Liver (tissue), 9 donors: Measurements from ENCODE around the gene OR2T6. TPM values are rescaled to one million over a fixed set of nuclear protein-coding genes. Genes with fewer than 3 reads are reported as not detected.

Experiments
- DNase-seq: peaks from one replicate; pipeline ENCODE4 v3.0.0-alpha.2; 2017; ENCODE audit warnings: low spot score
- H3K27ac ChIP-seq, 2 donors: one replicate each; pipeline ENCODE4 v1.7.0; 2013; ENCODE audit warnings: inconsistent platforms in 2 of 2, low read length in 2 of 2, control low read depth in 1 of 2, low read depth in 1 of 2, mild to moderate bottlenecking in 1 of 2
- H3K27me3 ChIP-seq, 4 donors: one replicate each; pipeline versions ENCODE4 v1.6.1 to v1.7.0; 2013; ENCODE audit warnings: low read length in 3 of 4, inconsistent platforms in 1 of 4, mild to moderate bottlenecking in 1 of 4, moderate library complexity in 1 of 4; ENCODE audit not compliant: control insufficient read depth in 4 of 4, insufficient read depth in 4 of 4
- H3K36me3 ChIP-seq, 4 donors: one replicate each; pipeline versions ENCODE4 v1.6.1 to v1.7.0; 2013; ENCODE audit warnings: low read length in 3 of 4, mild to moderate bottlenecking in 3 of 4, low read depth in 1 of 4, moderate library complexity in 1 of 4; ENCODE audit not compliant: control insufficient read depth in 4 of 4, insufficient read depth in 3 of 4
- H3K4me1 ChIP-seq, 4 donors: one replicate each; pipeline versions ENCODE4 v1.6.1 to v1.7.0; 2013; ENCODE audit warnings: low read length in 3 of 4, mild to moderate bottlenecking in 3 of 4, moderate library complexity in 1 of 4; ENCODE audit not compliant: control insufficient read depth in 4 of 4, insufficient read depth in 4 of 4
- H3K4me3 ChIP-seq, 3 donors: one replicate each; pipeline versions ENCODE4 v1.6.1 to v1.7.0; 2013; ENCODE audit warnings: low read length in 3 of 3, control low read depth in 1 of 3, low read depth in 1 of 3, mild to moderate bottlenecking in 1 of 3
- H3K9ac ChIP-seq, 2 donors: one replicate each; pipeline ENCODE4 v1.7.0; 2013; ENCODE audit warnings: low read length in 2 of 2, mild to moderate bottlenecking in 2 of 2, moderate library complexity in 2 of 2, control low read depth in 1 of 2, low read depth in 1 of 2
- H3K9me3 ChIP-seq, 4 donors: one replicate each; pipeline versions ENCODE4 v1.6.1 to v1.7.0; 2013; ENCODE audit warnings: low read length in 3 of 4; ENCODE audit not compliant: control insufficient read depth in 4 of 4
- ATF3 ChIP-seq: IDR thresholded peaks from 2 replicates; pipeline ENCODE4 v1.6.1; 2016; ENCODE audit warnings: antibody characterized with exemption
- EGR1 ChIP-seq, 2 donors: IDR thresholded peaks; 2 replicates each; pipeline ENCODE4 v1.6.1; 2016 to 2018; ENCODE audit warnings: antibody characterized with exemption in 2 of 2, low read depth in 2 of 2
- FOXA1 ChIP-seq: IDR thresholded peaks from 2 replicates; pipeline ENCODE4 v1.6.1; 2016; ENCODE audit warnings: antibody characterized with exemption
- FOXA2 ChIP-seq: IDR thresholded peaks from 2 replicates; pipeline ENCODE4 v1.6.1; 2016; ENCODE audit warnings: antibody characterized with exemption
- GABPA ChIP-seq, 2 donors: IDR thresholded peaks in 1 of 2; conservative IDR thresholded peaks in 1 of 2; 2 replicates each; pipeline ENCODE4 v1.6.1; 2016; ENCODE audit warnings: antibody characterized with exemption in 2 of 2, mild to moderate bottlenecking in 1 of 2, moderate library complexity in 1 of 2
- HNF4A ChIP-seq, 2 donors: conservative IDR thresholded peaks; 2 replicates each; pipeline ENCODE4 v1.6.1; 2016; ENCODE audit warnings: antibody characterized with exemption in 2 of 2, mild to moderate bottlenecking in 2 of 2
- HNF4G ChIP-seq: IDR thresholded peaks from 2 replicates; pipeline ENCODE4 v1.6.1; 2016; ENCODE audit warnings: antibody characterized with exemption
- JUND ChIP-seq, 2 donors: IDR thresholded peaks; 2 replicates each; pipeline ENCODE4 v1.6.1; 2016; ENCODE audit warnings: antibody characterized with exemption in 2 of 2
- MAX ChIP-seq: IDR thresholded peaks from 2 replicates; pipeline ENCODE4 v1.6.1; 2016; ENCODE audit warnings: antibody characterized with exemption
- NR2F2 ChIP-seq: IDR thresholded peaks from 2 replicates; pipeline ENCODE4 v1.6.1; 2016; ENCODE audit warnings: antibody characterized with exemption
- RAD21 ChIP-seq, 2 donors: IDR thresholded peaks; 2 replicates each; pipeline ENCODE4 v1.6.1; 2016; ENCODE audit warnings: antibody characterized with exemption in 2 of 2, mild to moderate bottlenecking in 2 of 2
- RXRA ChIP-seq, 2 donors: IDR thresholded peaks; 2 replicates each; pipeline ENCODE4 v1.6.1; 2017 to 2018; ENCODE audit warnings: antibody characterized with exemption in 2 of 2, mild to moderate bottlenecking in 1 of 2
- SP1 ChIP-seq: IDR thresholded peaks from 2 replicates; pipeline ENCODE4 v1.6.1; 2018; ENCODE audit warnings: antibody characterized with exemption, mild to moderate bottlenecking
- TAF1 ChIP-seq: conservative IDR thresholded peaks from 2 replicates; pipeline ENCODE4 v1.6.1; 2016; ENCODE audit warnings: antibody characterized with exemption, mild to moderate bottlenecking
- YY1 ChIP-seq: IDR thresholded peaks from 2 replicates; pipeline ENCODE4 v1.6.1; 2016; ENCODE audit warnings: antibody characterized with exemption, mild to moderate bottlenecking
- ZBTB33 ChIP-seq: IDR thresholded peaks from 2 replicates; pipeline ENCODE4 v1.6.1; 2016; ENCODE audit warnings: antibody characterized with exemption
- WGBS: extraction: QIAGEN DNeasy Blood & Tissue Kit; methylation state at CpG from one replicate; pipeline ENCODE4 v1.1.7; 2013; 5-methylcytosine and 5-hydroxymethylcytosine counted together
- polyA plus RNA-seq, 2 donors: library from polyadenylated mRNA; stranded (reverse) in 1 of 2; unstranded in 1 of 2; fragments of 200-250 nt in 1 of 2; fragments of >200 nt in 1 of 2; fragmentation: Nextera tagmentation in 1 of 2; extraction: Ambion mirVana in 1 of 2; gene quantifications; one replicate each; pipeline versions ENCODE4 v1.2.1 to v1.2.3, GENCODE V29; 2013 to 2015
- total RNA-seq, 2 donors: library from RNA; depleted of rRNA; stranded (reverse); fragments of >200 nt; gene quantifications; one replicate each; pipeline ENCODE4 v1.2.3, GENCODE V29; 2014
- TF ChIP-seq, protein P1 (sequence below): fragments of 150-350 bp; IDR thresholded peaks from 2 replicates; pipeline ENCODE4 v1.5.1; 2017; ENCODE audit warnings: improper control_type of control experiment, low read depth, low read length; ENCODE audit not compliant: missing input control
- TF ChIP-seq, protein P2 (sequence below): IDR thresholded peaks from 2 replicates; pipeline ENCODE4 v1.6.1; 2016; ENCODE audit warnings: antibody characterized with exemption, mild to moderate bottlenecking
- donor health status: healthy.
- donor health status: healthy.
- donor health status: healthy.
- donor health status: healthy.
- donor health status: healthy.

Gene OR2T6
- total and polyA plus RNA-seq, 4 donors = not detected

GRCh38 chr1:248376916-248377315 is 1.4 kb downstream of the OR2T6 start:
- Histone ChIP-seq H3K9me3 (no peaks in the 10 kb centered on the region), H3K36me3 (no peaks in the 10 kb centered on the region), H3K27ac (no peak overlapping the region), H3K4me1 (no peaks in the 10 kb centered on the region), H3K4me3 (no peak overlapping the region), H3K27me3 (no peaks in the 10 kb centered on the region), H3K9ac (no peak overlapping the region)
- WGBS = 56% methylated on average over 3 of the region's 3 CpGs
- DNase-seq = no peak
- no peak for TF ChIP-seq TAF1
- no peak for TF ChIP-seq ZBTB33
- TF ChIP-seq NR2F2 = no peak
- no peak for TF ChIP-seq FOXA1
- no peak for TF ChIP-seq EGR1 (IDR thresholded peaks at IDR 0.05; ENCODE audit: low read depth in 2 of 2)
- no peak for TF ChIP-seq FOXA2
- no peak for TF ChIP-seq ATF3
- TF ChIP-seq RXRA (IDR thresholded peaks at IDR 0.05) = no peak
- no peak for TF ChIP-seq RAD21 (IDR thresholded peaks at IDR 0.05)
- TF ChIP-seq GABPA (IDR thresholded peaks at IDR 0.05 in 1 of 2, conservative IDR thresholded peaks at IDR 0.05 in 1 of 2) = no peak
- no peak for TF ChIP-seq YY1
- TF ChIP-seq HNF4G = no peak
- TF ChIP-seq, protein P1, sequence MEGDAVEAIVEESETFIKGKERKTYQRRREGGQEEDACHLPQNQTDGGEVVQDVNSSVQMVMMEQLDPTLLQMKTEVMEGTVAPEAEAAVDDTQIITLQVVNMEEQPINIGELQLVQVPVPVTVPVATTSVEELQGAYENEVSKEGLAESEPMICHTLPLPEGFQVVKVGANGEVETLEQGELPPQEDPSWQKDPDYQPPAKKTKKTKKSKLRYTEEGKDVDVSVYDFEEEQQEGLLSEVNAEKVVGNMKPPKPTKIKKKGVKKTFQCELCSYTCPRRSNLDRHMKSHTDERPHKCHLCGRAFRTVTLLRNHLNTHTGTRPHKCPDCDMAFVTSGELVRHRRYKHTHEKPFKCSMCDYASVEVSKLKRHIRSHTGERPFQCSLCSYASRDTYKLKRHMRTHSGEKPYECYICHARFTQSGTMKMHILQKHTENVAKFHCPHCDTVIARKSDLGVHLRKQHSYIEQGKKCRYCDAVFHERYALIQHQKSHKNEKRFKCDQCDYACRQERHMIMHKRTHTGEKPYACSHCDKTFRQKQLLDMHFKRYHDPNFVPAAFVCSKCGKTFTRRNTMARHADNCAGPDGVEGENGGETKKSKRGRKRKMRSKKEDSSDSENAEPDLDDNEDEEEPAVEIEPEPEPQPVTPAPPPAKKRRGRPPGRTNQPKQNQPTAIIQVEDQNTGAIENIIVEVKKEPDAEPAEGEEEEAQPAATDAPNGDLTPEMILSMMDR = no peak
- TF ChIP-seq MAX = no peak
- no peak for TF ChIP-seq SP1
- TF ChIP-seq HNF4A (conservative IDR thresholded peaks at IDR 0.05) = no peak

GRCh38 chr1:248380854-248381253 is 5.3 kb downstream of the OR2T6 start:
- TF ChIP-seq FOXA2 = no peak
- TF ChIP-seq JUND (IDR thresholded peaks at IDR 0.05) = no peak
- TF ChIP-seq, protein P2, sequence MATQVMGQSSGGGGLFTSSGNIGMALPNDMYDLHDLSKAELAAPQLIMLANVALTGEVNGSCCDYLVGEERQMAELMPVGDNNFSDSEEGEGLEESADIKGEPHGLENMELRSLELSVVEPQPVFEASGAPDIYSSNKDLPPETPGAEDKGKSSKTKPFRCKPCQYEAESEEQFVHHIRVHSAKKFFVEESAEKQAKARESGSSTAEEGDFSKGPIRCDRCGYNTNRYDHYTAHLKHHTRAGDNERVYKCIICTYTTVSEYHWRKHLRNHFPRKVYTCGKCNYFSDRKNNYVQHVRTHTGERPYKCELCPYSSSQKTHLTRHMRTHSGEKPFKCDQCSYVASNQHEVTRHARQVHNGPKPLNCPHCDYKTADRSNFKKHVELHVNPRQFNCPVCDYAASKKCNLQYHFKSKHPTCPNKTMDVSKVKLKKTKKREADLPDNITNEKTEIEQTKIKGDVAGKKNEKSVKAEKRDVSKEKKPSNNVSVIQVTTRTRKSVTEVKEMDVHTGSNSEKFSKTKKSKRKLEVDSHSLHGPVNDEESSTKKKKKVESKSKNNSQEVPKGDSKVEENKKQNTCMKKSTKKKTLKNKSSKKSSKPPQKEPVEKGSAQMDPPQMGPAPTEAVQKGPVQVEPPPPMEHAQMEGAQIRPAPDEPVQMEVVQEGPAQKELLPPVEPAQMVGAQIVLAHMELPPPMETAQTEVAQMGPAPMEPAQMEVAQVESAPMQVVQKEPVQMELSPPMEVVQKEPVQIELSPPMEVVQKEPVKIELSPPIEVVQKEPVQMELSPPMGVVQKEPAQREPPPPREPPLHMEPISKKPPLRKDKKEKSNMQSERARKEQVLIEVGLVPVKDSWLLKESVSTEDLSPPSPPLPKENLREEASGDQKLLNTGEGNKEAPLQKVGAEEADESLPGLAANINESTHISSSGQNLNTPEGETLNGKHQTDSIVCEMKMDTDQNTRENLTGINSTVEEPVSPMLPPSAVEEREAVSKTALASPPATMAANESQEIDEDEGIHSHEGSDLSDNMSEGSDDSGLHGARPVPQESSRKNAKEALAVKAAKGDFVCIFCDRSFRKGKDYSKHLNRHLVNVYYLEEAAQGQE = no peak
- TF ChIP-seq GABPA (IDR thresholded peaks at IDR 0.05 in 1 of 2, conservative IDR thresholded peaks at IDR 0.05 in 1 of 2) = no peak
- no peak for TF ChIP-seq EGR1 (IDR thresholded peaks at IDR 0.05; ENCODE audit: low read depth in 2 of 2)
- no peak for TF ChIP-seq SP1
- TF ChIP-seq RXRA (IDR thresholded peaks at IDR 0.05) = no peak
- TF ChIP-seq, protein P1 = no peak
- no peak for TF ChIP-seq MAX
- TF ChIP-seq TAF1 = no peak
- no peak for TF ChIP-seq NR2F2
- TF ChIP-seq FOXA1 = no peak
- Histone ChIP-seq H3K4me1 (no peaks in the 10 kb centered on the region), H3K9me3 (no peaks in the 10 kb centered on the region), H3K27me3 (no peaks in the 10 kb centered on the region), H3K4me3 (no peak overlapping the region), H3K27ac (no peak overlapping the region), H3K36me3 (no peaks in the 10 kb centered on the region), H3K9ac (no peak overlapping the region)
- no peak for DNase-seq
- WGBS = 81% methylated on average over 3 of the region's 3 CpGs
